ENCODE data around the gene RAB24.

DNA sequence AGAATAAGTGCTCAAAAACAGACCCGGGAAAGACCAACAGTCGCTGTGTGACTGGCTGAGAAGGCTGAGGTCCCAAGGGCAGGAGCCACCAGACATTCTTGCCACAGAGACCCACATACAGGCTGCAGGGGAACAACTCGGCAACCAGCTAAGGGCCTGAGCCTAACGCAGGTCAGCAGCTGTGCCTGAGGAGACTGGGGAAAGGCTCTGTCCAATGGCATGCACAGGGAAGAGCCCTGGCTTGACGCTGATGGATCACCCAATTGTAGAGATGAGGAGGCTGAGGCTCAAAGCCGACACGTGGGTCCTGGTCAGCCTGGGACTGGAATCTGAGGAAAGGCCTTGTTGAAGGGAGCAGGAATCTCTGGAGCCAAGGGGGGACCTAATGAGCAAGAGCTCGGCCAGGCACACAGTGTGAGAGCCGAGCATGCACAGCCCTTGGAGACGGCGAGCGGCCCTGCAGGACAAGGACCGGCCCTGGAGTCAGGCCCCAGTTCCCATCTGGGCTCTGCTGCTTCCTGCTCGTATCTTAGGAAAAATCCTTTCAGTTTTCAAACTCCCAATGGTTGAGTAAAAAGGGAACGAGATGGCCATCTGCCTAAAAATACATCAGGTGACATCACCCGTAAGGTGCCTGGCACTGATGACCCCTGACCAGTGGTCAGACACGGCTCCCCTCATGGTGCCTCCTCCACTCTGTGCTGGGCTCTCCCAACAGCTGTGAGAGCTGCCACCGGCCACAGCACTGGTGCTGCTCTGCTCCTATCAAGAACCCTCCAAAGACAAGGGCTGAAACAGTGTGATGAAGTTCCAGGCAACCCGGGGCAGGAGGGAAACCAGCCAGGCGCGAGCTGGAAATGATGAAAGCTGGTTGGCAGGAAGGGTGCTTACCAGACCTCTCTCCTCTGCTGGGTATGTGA is 31.5 kb upstream of the RAB24 start:
- TF ChIP-seq POLR2AphosphoS5 (IDR thresholded peaks at IDR 0.05; ENCODE audit: low read depth, low read length) (no peak), SIN3A (IDR thresholded peaks at IDR 0.05; ENCODE audit: borderline replicate concordance, insufficient read depth, low read length) (no peak)

Data from PFSK-1 (cell line).